Measurements from ENCODE around the gene RAC3. TPM values are rescaled to one million over a fixed set of nuclear protein-coding genes. Genes with fewer than 3 reads are reported as not detected.
"Not testable (repeated sequence)": the region's sequence is repeated elsewhere in the genome, so short reads cannot be mapped to it uniquely, and the experiment has no call there.

Gene RAC3
- total RNA-seq, 1 donor from 2014 or later: 75.0 TPM

GRCh38 chr17:82036634-82037091 lies 5.2 kb downstream of the RAC3 start:
- Mint-ChIP-seq H3K27ac (ENCODE audit: unreplicated experiment) (no peak overlapping the region), H3K4me3 (peak overlapping the region; percentile 78), H3K36me3 (ENCODE audit: low read depth) (no peaks in the 10 kb centered on the region), H3K4me1 (peaks cover 36% of the 10 kb centered on the region), H3K9me3 (no peaks in the 10 kb centered on the region), H3K27me3 (ENCODE audit: low read depth) (peaks cover 3% of the 10 kb centered on the region)
- no peak for DNase-seq (ENCODE audit: low read depth, low spot score)
- no peak for TF ChIP-seq CTCF (conservative IDR thresholded peaks at IDR 0.05)

GRCh38 chr17:82037092-82037888 lies 5.8 kb downstream of the RAC3 start, which contains the start of gene DCXR:
Gene DCXR (minus strand): TSS chr17:82037697. CDS start chr17:82037682, 15 bp downstream.
- no peaks in the 10 kb centered on the region for H3K36me3 Mint-ChIP-seq (ENCODE audit: low read depth)
- peak within 1 kb of the TSS; percentile 98 for H3K27ac Mint-ChIP-seq (ENCODE audit: unreplicated experiment)
- peak; percentile 96 for DNase-seq (ENCODE audit: low read depth, low spot score)
- peaks cover 36% of the 10 kb centered on the region for H3K4me1 Mint-ChIP-seq
- peak; percentile 85 for TF ChIP-seq CTCF (conservative IDR thresholded peaks at IDR 0.05)
- no peaks in the 10 kb centered on the region for H3K9me3 Mint-ChIP-seq
- peaks cover 3% of the 10 kb centered on the region for H3K27me3 Mint-ChIP-seq (ENCODE audit: low read depth)
- peak within 1 kb of the TSS; percentile 88 for H3K4me3 Mint-ChIP-seq

- no peak for DNase-seq (ENCODE audit: low read depth, low spot score)
- Mint-ChIP-seq H3K36me3 (ENCODE audit: low read depth) (no peaks in the 10 kb centered on the region), H3K9me3 (no peaks in the 10 kb centered on the region), H3K27ac (ENCODE audit: unreplicated experiment) (peak overlapping the region; percentile 98), H3K4me3 (peak overlapping the region; percentile 88), H3K4me1 (peaks cover 36% of the 10 kb centered on the region), H3K27me3 (ENCODE audit: low read depth) (peaks cover 2% of the 10 kb centered on the region)
- no peak for TF ChIP-seq CTCF (conservative IDR thresholded peaks at IDR 0.05)
Observed at GRCh38 chr17:82037889-82038195, 6.4 kb downstream of the RAC3 start.

- peak overlapping the region; percentile 71 for H3K4me3 Mint-ChIP-seq
- not testable (repeated sequence) for H3K36me3 Mint-ChIP-seq (ENCODE audit: low read depth); DNase-seq (ENCODE audit: low read depth, low spot score); H3K27me3 Mint-ChIP-seq (ENCODE audit: low read depth); H3K9me3 Mint-ChIP-seq
- peaks cover 36% of the 10 kb centered on the region for H3K4me1 Mint-ChIP-seq
- H3K27ac Mint-ChIP-seq (ENCODE audit: unreplicated experiment): peak overlapping the region; percentile 91
Observed at GRCh38 chr17:82038796-82039409, 7.4 kb downstream of the RAC3 start.

- peak overlapping the region; percentile 71 for H3K4me3 Mint-ChIP-seq
- no peaks in the 10 kb centered on the region for H3K9me3 Mint-ChIP-seq
- no peaks in the 10 kb centered on the region for H3K36me3 Mint-ChIP-seq (ENCODE audit: low read depth)
- no peak overlapping the region for H3K27ac Mint-ChIP-seq (ENCODE audit: unreplicated experiment)
- H3K27me3 Mint-ChIP-seq (ENCODE audit: low read depth): no peaks in the 10 kb centered on the region
- H3K4me1 Mint-ChIP-seq: peaks cover 33% of the 10 kb centered on the region
- no peak for TF ChIP-seq CTCF (conservative IDR thresholded peaks at IDR 0.05)
- no peak for DNase-seq (ENCODE audit: low read depth, low spot score)
Observed at GRCh38 chr17:82039695-82040299, 8.3 kb downstream of the RAC3 start.
